Measurements from ENCODE around the gene NANOS2. TPM values are rescaled to one million over a fixed set of nuclear protein-coding genes. Genes with fewer than 3 reads are reported as not detected.
A peak's percentile ranks its signal among the peaks of the same experiment; 100 is the strongest.

NANOS2 gene
- total RNA-seq, 1 donor from 2014 or later: not detected

GRCh38 chr19:45922281-45922680 lies 7.7 kb upstream of the NANOS2 start:
- Histone ChIP-seq H3K4me2 (no peak overlapping the region), H3K4me1 (no peaks in the 10 kb centered on the region), H3K36me3 (no peaks in the 10 kb centered on the region), H3K9ac (no peak overlapping the region), H2AFZ (replicated peaks) (no peak overlapping the region), H4K20me1 (ENCODE audit: low read depth) (no peaks in the 10 kb centered on the region), H3K79me2 (ENCODE audit: low read depth) (no peaks in the 10 kb centered on the region), H3K4me3 (no peak overlapping the region), H3K27me3 (no peaks in the 10 kb centered on the region), H3K27ac (no peak overlapping the region), H3K9me3 (ENCODE audit: low read depth) (no peaks in the 10 kb centered on the region), H3F3A (ENCODE audit: low read depth) (peaks cover 15% of the 10 kb centered on the region)
- no peaks in the 10 kb centered on the region for H3K36me3 Mint-ChIP-seq
- H3K4me1 Mint-ChIP-seq: peaks cover 16% of the 10 kb centered on the region
- no peak overlapping the region for H3K4me3 Mint-ChIP-seq
- H3K9me3 Mint-ChIP-seq: no peaks in the 10 kb centered on the region
- peak overlapping the region; percentile 19 for H3K27ac Mint-ChIP-seq
- TF ChIP-seq EZH2 (IDR thresholded peaks at IDR 0.05) (no peak), EZH2phosphoT487 (IDR thresholded peaks at IDR 0.05) (no peak), CTCF (IDR thresholded peaks at IDR 0.05) (peak; percentile 42)
- DNase-seq (ENCODE audit: low spot score): peak; percentile 66
- H3K27me3 Mint-ChIP-seq (ENCODE audit: insufficient read depth, low read depth): peaks cover 6% of the 10 kb centered on the region

- no peaks in the 10 kb centered on the region for H3K9me3 ChIP-seq (ENCODE audit: low read depth)
- Mint-ChIP-seq H3K36me3 (no peaks in the 10 kb centered on the region), H3K4me3 (peak overlapping the region; percentile 39), H3K4me1 (peaks cover 16% of the 10 kb centered on the region), H3K27me3 (ENCODE audit: insufficient read depth, low read depth) (peaks cover 6% of the 10 kb centered on the region), H3K9me3 (no peaks in the 10 kb centered on the region), H3K27ac (no peak overlapping the region)
- no peak overlapping the region for H3K4me3 ChIP-seq
- TF ChIP-seq EZH2 (IDR thresholded peaks at IDR 0.05): no peak
- no peak for TF ChIP-seq CTCF (IDR thresholded peaks at IDR 0.05)
- no peak for TF ChIP-seq EZH2phosphoT487 (IDR thresholded peaks at IDR 0.05)
- H4K20me1 ChIP-seq (ENCODE audit: low read depth): no peaks in the 10 kb centered on the region
- DNase-seq (ENCODE audit: low spot score): no peak
- no peaks in the 10 kb centered on the region for H3K4me1 ChIP-seq
- peaks cover 12% of the 10 kb centered on the region for H3F3A ChIP-seq (ENCODE audit: low read depth)
- no peaks in the 10 kb centered on the region for H3K36me3 ChIP-seq
- H3K27me3 ChIP-seq: no peaks in the 10 kb centered on the region
- H3K9ac ChIP-seq: no peak overlapping the region
- H3K4me2 ChIP-seq: no peak overlapping the region
- H3K27ac ChIP-seq: no peak overlapping the region
- H2AFZ ChIP-seq (replicated peaks): no peak overlapping the region
- no peaks in the 10 kb centered on the region for H3K79me2 ChIP-seq (ENCODE audit: low read depth)
These were observed 5.9 kb upstream of the NANOS2 start for GRCh38 chr19:45920458-45920857.

GRCh38 chr19:45919678-45920077 lies 5.1 kb upstream of the NANOS2 start:
- Histone ChIP-seq H3K79me2 (ENCODE audit: low read depth) (no peaks in the 10 kb centered on the region), H3K27ac (no peak overlapping the region), H3K9me3 (ENCODE audit: low read depth) (no peaks in the 10 kb centered on the region), H4K20me1 (ENCODE audit: low read depth) (no peaks in the 10 kb centered on the region), H3K36me3 (no peaks in the 10 kb centered on the region), H3K4me2 (no peak overlapping the region), H3K27me3 (no peaks in the 10 kb centered on the region), H3K4me3 (no peak overlapping the region), H3K9ac (no peak overlapping the region), H3F3A (ENCODE audit: low read depth) (peaks cover 12% of the 10 kb centered on the region), H2AFZ (replicated peaks) (no peak overlapping the region), H3K4me1 (no peaks in the 10 kb centered on the region)
- no peak for DNase-seq (ENCODE audit: low spot score)
- H3K9me3 Mint-ChIP-seq: no peaks in the 10 kb centered on the region
- H3K27ac Mint-ChIP-seq: no peak overlapping the region
- H3K4me1 Mint-ChIP-seq: peaks cover 16% of the 10 kb centered on the region
- no peak for TF ChIP-seq CTCF (IDR thresholded peaks at IDR 0.05)
- TF ChIP-seq EZH2phosphoT487 (IDR thresholded peaks at IDR 0.05): no peak
- no peak for TF ChIP-seq EZH2 (IDR thresholded peaks at IDR 0.05)
- H3K36me3 Mint-ChIP-seq: no peaks in the 10 kb centered on the region
- peaks cover 6% of the 10 kb centered on the region for H3K27me3 Mint-ChIP-seq (ENCODE audit: insufficient read depth, low read depth)
- H3K4me3 Mint-ChIP-seq: no peak overlapping the region
